ENCODE results near the gene ETS1. TPM values are rescaled to one million over a fixed set of nuclear protein-coding genes. Genes with fewer than 3 reads are reported as not detected.

Gene ETS1
- total RNA-seq, 1 donor from 2014 or later = 0.54 TPM

DNA sequence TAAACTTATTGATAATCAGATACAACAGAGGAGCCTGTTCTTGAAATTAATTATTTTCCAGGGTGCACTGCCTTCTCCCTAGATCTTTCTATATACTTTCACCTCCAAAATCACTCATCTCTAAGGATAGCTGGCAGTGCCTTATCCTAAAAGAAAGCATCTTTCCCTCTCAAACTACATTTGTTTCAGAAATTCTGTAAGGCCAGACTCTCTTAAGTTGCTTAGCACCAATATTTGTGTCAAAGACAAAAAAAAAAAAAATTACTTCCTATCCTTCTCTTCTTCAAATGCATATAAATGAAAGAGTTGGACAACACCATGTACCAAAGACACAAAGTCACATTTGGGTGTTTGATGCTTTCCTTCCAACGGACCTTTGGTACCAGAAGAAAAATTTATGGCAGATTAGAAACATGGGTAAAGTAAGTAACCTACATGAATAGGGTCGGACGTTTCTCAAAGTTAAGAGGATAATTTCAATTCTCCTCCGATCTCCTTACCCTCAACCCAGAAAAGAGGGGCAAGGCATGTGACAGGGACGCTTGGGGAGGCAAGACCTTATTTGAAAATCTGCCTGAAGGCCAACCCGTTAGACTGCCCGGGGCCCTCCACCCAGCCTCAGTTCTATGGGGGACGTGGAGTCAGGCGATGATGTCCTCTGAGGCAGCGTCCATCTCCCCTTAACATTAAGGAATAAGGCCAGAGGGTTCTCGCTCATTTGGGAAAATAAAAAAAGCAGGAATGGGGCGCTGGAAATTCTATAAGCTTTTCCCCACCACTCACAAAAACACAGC, 66.3 kb downstream of the ETS1 start:
- DNase-seq (ENCODE audit: low spot score) = no peak
- peaks cover 18% of the 10 kb centered on the region for H4K20me1 ChIP-seq (ENCODE audit: low read depth)
- H3K79me2 ChIP-seq (ENCODE audit: low read depth) = no peaks in the 10 kb centered on the region
- H3K9me3 ChIP-seq (ENCODE audit: low read depth) = no peaks in the 10 kb centered on the region
- no peak overlapping the region for H2AFZ ChIP-seq (replicated peaks)
- no peaks in the 10 kb centered on the region for H3K36me3 Mint-ChIP-seq
- peaks cover 47% of the 10 kb centered on the region for H3K27me3 Mint-ChIP-seq (ENCODE audit: insufficient read depth, low read depth)
- peak overlapping the region; percentile 93 for H3K4me2 ChIP-seq
- no peaks in the 10 kb centered on the region for H3F3A ChIP-seq (ENCODE audit: low read depth)
- H3K9ac ChIP-seq = no peak overlapping the region
- peak overlapping the region; percentile 86 for H3K4me3 Mint-ChIP-seq
- H3K4me3 ChIP-seq = peak overlapping the region; percentile 59
- TF ChIP-seq EZH2 (IDR thresholded peaks at IDR 0.05) = no peak
- TF ChIP-seq EZH2phosphoT487 (IDR thresholded peaks at IDR 0.05) = no peak
- TF ChIP-seq, protein P1, sequence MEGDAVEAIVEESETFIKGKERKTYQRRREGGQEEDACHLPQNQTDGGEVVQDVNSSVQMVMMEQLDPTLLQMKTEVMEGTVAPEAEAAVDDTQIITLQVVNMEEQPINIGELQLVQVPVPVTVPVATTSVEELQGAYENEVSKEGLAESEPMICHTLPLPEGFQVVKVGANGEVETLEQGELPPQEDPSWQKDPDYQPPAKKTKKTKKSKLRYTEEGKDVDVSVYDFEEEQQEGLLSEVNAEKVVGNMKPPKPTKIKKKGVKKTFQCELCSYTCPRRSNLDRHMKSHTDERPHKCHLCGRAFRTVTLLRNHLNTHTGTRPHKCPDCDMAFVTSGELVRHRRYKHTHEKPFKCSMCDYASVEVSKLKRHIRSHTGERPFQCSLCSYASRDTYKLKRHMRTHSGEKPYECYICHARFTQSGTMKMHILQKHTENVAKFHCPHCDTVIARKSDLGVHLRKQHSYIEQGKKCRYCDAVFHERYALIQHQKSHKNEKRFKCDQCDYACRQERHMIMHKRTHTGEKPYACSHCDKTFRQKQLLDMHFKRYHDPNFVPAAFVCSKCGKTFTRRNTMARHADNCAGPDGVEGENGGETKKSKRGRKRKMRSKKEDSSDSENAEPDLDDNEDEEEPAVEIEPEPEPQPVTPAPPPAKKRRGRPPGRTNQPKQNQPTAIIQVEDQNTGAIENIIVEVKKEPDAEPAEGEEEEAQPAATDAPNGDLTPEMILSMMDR (IDR thresholded peaks at IDR 0.05) = no peak
- H3K9me3 Mint-ChIP-seq = no peaks in the 10 kb centered on the region
- H3K27ac Mint-ChIP-seq = no peak overlapping the region
- H3K4me1 ChIP-seq = peaks cover 4% of the 10 kb centered on the region
- no peak overlapping the region for H3K27ac ChIP-seq
- no peaks in the 10 kb centered on the region for H3K36me3 ChIP-seq
- peaks cover 22% of the 10 kb centered on the region for H3K4me1 Mint-ChIP-seq
- H3K27me3 ChIP-seq = peaks cover 96% of the 10 kb centered on the region

DNA sequence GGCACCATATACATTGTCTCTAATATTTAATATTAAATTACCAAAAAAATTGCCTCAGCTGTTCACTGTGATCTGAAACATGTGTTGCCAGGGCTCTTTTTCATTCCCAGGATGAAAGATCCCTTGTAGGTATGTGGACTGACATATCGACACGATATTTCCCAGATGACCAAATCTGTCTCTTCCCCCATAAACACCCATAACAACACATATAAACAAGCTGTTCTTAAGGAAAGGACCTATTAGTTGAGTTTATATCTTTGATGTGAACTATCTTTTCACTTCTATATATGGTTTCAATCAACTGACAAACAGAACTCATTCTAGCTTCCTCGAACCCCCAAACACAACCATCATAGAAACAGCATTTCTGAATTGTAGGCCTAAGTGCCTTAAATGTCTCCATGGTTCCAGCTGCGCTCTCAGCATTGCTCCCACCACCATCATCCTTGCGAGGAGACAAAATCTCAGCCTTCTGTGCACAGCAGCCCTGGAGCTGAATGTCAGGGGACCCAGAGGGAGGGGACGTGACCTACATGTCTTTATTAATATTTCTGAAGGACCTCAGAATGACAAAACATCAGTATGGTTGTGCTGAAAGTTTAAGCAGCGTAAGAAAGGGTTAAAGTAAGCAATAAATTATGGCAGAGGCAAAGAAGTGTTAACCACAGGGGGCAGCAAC, 67.0 kb downstream of the ETS1 start:
- H3K4me1 Mint-ChIP-seq = peaks cover 19% of the 10 kb centered on the region
- Histone ChIP-seq H3K9me3 (ENCODE audit: low read depth) (no peaks in the 10 kb centered on the region), H3K27ac (no peak overlapping the region)

DNA sequence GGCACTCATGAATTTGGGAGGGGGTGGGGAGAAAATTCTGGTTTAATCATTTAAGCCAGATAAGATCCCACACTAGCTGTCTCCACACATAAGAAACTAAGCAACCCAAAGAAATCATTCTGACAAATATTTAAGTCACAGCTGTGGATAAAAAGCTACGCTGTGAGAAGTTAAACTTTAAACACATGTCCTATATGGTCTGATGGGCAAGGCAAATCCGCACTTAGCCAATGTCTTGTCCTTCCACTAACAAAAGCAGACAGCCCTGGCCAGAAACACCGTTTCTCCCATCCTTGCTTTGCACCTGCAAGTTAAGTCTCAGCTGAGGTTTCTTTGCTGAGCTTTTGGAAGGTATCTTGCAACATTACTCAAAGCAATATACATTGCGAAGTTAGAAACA, 68.0 kb downstream of the ETS1 start:
- TF ChIP-seq EZH2 (IDR thresholded peaks at IDR 0.05) = no peak
- TF ChIP-seq, protein P1 (IDR thresholded peaks at IDR 0.05) = no peak
- TF ChIP-seq EZH2phosphoT487 (IDR thresholded peaks at IDR 0.05) = no peak
- Mint-ChIP-seq H3K4me1 (peaks cover 19% of the 10 kb centered on the region), H3K36me3 (no peaks in the 10 kb centered on the region), H3K27me3 (ENCODE audit: insufficient read depth, low read depth) (peaks cover 42% of the 10 kb centered on the region), H3K9me3 (no peaks in the 10 kb centered on the region), H3K27ac (no peak overlapping the region), H3K4me3 (no peak overlapping the region)
- Histone ChIP-seq H3K9ac (no peak overlapping the region), H3K4me1 (no peaks in the 10 kb centered on the region), H3K27ac (no peak overlapping the region), H3K27me3 (peaks cover 82% of the 10 kb centered on the region), H3K36me3 (no peaks in the 10 kb centered on the region), H3K4me3 (no peak overlapping the region), H3F3A (ENCODE audit: low read depth) (no peaks in the 10 kb centered on the region), H4K20me1 (ENCODE audit: low read depth) (peaks cover 12% of the 10 kb centered on the region), H3K9me3 (ENCODE audit: low read depth) (no peaks in the 10 kb centered on the region), H3K79me2 (ENCODE audit: low read depth) (no peaks in the 10 kb centered on the region), H3K4me2 (no peak overlapping the region), H2AFZ (replicated peaks) (no peak overlapping the region)
- DNase-seq (ENCODE audit: low spot score) = no peak

More for the DNA sequence above, 67.0 kb downstream of the ETS1 start:
- H3K27me3 ChIP-seq = peaks cover 92% of the 10 kb centered on the region
- H3K79me2 ChIP-seq (ENCODE audit: low read depth) = no peaks in the 10 kb centered on the region
- no peaks in the 10 kb centered on the region for H3K4me1 ChIP-seq
- peaks cover 43% of the 10 kb centered on the region for H3K27me3 Mint-ChIP-seq (ENCODE audit: insufficient read depth, low read depth)
- H3K4me2 ChIP-seq = no peak overlapping the region
- H3K27ac Mint-ChIP-seq = no peak overlapping the region
- H3F3A ChIP-seq (ENCODE audit: low read depth) = no peaks in the 10 kb centered on the region
- H3K4me3 Mint-ChIP-seq = peak overlapping the region; percentile 86
- DNase-seq (ENCODE audit: low spot score) = no peak
- H3K9ac ChIP-seq = no peak overlapping the region
- H2AFZ ChIP-seq (replicated peaks) = no peak overlapping the region
- peaks cover 12% of the 10 kb centered on the region for H4K20me1 ChIP-seq (ENCODE audit: low read depth)
- H3K4me3 ChIP-seq = no peak overlapping the region
- H3K9me3 Mint-ChIP-seq = no peaks in the 10 kb centered on the region
- H3K36me3 ChIP-seq = no peaks in the 10 kb centered on the region
- H3K36me3 Mint-ChIP-seq = no peaks in the 10 kb centered on the region
- TF ChIP-seq EZH2phosphoT487 (IDR thresholded peaks at IDR 0.05) = no peak
- TF ChIP-seq, protein P1 (IDR thresholded peaks at IDR 0.05) = no peak
- TF ChIP-seq EZH2 (IDR thresholded peaks at IDR 0.05) = no peak
